GM12801 (cell line): Measurements from ENCODE around the gene MEAF6.

ENCODE experiments used
- TF ChIP-seq, protein P1 (sequence below): IDR thresholded peaks from one replicate; pipeline ENCODE4 v1.5.1; 2011; ENCODE audit warnings: control low read depth; ENCODE audit not compliant: insufficient read length; ENCODE audit errors: extremely low read depth

Gene MEAF6

DNA sequence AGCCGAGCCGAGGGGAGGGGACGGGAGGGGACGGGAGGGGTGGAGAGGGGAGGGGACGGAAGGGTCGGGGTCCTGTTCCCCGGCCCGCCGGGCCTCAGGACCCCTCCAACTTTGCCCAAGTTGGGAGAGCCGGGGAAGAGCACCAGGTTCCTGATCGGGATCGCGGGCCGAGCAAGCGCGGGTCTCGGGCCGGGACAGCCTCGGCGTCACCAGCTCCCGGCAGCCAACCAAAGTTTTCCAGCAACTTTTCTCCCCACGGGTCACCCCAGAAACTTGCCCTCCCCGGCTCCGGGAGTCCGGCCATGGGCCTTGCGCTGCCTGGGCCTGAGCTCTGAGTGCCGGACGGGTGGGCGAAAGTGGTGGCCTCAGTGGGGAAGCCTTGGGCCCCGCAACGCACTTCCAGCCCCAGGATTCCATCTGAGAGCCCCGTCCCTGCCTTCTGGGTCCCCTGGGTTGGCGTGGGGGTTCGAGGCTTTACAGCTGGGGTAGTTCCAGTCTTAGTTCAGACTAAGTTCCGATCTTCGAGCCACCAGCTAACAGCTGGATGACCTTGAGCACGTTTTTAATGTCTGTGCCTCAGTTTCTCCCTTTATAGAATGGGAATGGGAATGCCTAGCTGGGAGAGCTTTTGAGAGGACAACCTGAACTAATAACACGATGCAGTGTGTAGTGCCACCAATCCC, 39.7 kb downstream of the MEAF6 start:
- TF ChIP-seq, protein P1, sequence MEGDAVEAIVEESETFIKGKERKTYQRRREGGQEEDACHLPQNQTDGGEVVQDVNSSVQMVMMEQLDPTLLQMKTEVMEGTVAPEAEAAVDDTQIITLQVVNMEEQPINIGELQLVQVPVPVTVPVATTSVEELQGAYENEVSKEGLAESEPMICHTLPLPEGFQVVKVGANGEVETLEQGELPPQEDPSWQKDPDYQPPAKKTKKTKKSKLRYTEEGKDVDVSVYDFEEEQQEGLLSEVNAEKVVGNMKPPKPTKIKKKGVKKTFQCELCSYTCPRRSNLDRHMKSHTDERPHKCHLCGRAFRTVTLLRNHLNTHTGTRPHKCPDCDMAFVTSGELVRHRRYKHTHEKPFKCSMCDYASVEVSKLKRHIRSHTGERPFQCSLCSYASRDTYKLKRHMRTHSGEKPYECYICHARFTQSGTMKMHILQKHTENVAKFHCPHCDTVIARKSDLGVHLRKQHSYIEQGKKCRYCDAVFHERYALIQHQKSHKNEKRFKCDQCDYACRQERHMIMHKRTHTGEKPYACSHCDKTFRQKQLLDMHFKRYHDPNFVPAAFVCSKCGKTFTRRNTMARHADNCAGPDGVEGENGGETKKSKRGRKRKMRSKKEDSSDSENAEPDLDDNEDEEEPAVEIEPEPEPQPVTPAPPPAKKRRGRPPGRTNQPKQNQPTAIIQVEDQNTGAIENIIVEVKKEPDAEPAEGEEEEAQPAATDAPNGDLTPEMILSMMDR = no peak

DNA sequence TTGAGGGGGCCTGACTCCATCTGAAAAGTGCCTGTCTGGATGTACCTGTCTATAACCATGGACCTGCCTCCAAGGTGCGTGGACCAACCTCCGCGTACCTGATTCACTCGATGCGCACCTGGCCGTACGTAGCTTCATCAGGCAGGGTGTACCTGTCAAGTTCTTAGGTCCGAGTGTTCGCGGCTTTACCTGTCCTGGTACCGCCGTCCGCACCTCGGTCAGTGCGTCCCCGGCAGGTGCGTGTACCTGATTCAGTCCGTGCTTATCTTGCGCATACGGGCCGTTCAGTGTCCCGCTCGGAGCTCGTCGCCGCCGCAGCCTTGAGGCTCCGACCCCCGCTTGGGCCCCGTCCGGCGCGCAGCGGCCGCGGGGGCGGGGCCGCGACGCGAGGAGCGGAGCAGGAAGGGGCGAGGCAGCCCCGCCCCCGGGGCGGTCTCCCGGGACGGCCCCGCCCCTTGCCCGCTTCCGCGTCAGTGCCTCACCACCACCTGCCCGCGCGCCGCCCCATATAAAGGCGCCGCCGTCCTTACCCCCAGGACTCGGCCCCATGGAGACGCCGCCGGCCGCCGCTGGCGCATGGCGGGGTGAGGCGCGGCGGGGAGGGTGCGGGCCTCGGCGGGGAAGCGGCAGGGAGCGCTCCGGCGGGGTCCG, 40.4 kb downstream of the MEAF6 start, which contains the start of gene ZC3H12A:
Gene ZC3H12A (plus strand): TSS at position 535 of the 651 bp plus-strand sequence. CDS start 917 bp downstream, outside the sequence.
- TF ChIP-seq, protein P1 = no peak

DNA sequence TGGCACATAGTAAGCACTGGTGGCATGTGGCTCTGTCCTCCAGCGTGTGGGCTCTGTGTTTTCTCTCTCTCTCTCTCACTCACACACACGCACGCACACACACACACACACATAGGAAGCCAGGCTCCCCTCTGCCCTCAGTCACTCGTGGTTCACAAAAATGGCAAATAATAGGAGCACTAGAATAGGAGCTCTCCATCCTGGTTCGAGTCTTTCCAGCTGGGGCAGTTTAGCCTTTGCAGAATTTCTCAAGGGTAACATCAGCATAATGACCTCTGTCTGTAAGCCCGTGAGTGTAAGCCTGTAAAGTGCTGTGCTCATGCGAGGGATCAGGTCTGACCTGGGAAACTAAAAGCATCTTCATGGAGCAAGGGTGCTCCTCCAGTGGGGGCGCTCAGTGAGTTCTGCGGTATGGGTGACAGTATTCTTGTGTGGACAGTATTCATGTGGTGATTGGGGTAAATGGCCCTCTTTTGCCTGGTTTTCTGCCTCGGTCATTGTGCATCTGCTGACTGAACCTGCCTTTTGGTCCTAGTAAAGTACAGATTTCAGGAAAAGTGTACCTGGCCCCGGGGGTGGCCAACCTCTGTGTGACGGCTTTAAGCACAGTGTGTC, 41.0 kb downstream of the MEAF6 start:
- TF ChIP-seq, protein P1 = no peak

DNA sequence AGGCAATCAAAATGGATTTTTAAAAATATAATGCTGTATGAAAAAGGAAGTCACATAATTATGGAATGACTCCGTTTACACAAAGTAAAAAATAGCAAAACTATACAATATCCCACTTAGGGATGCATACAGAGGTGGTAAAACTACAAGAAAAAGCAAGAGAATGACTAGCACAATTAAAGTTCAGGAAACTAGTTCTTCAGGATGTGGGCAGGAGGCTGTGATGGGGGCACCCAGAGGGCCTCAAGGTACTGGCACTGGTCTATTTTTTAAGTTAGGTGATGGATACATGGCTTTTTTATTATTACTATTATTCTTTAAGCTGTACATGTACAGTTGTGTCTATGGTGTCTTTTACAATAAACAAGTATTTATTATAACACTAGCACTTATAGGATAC, 41.6 kb downstream of the MEAF6 start:
- TF ChIP-seq, protein P1 = no peak

DNA sequence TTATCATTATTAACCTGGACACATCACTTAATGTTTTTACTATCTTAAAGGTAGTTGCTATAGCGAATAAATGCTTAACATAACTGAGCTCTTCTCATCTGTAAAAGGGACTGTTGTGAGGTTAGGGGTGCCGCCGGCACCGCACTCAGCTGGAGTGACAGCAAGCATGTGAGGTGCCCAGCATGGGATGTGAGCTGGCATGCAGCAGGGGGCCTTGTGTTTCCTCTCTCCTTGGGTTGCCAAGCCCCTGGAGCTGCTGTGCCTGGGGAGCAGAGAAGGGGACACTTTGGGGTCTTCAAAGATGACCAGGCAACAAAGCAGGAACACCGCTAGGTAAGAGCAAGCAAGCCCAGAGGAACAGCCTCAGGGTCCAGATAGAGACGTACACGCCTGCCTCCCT, 42.3 kb downstream of the MEAF6 start:
- TF ChIP-seq, protein P1 = no peak

DNA sequence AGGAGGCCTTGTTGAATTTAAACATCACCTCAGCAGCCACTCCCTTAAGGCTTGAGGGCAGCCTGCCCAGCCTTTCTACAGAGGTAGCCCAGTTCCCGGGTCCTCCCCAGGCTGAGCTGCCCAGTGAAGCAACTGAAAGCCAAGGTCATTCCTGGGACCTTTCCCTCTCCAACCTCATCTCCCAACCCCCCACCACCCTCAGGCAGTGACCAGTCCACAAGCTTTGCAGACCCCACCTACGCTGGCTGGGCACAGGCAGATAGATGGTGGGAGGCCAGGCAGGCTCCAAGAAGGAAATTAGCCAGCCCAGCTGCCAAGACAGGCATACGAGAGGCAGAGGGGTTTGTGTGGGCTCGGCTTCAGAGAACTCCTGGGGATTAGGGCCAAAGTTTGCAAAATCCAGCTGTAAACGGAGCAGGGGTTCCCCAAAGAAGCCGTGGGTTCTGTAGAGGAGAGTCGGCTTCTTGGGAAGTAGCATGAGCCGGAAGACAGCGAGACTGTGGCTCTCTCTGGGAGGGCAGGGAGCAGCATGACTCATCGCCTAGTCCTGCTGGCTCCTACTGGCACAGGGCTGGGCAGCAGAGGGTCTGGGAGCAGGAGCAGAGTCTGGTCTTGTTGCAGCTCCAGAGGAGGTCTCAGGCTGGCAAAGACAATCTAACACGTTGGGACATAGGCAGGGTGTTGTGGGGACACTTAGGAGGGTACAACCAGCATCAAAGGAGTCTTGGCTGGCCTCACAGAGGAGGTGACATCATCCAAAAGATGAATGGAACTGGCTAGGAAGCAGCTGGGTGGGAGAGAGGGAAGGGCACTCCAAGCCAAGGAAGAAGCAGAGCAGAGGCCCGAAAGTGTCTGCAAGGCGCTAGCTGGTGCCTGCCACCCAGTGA, 43.0 kb downstream of the MEAF6 start:
- TF ChIP-seq, protein P1 = no peak

DNA sequence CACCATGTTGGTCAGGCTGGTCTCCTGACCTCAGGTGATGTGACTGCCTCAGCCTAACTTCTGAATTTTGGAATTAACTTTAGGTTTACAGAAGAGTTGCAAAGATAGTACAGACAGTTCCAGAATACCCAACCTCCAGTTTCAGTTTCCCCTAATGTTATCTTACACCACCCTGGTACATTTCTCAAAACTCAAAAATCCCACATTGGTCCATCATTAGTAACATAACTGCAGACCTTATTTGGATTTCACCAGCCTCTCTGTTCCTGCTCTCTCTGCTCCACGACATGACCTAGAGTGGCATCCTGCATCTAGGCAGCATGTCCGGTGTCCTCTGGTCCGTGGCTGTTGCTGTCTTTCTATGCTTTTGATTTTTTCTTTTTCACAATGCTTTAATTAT, 45.2 kb downstream of the MEAF6 start:
- TF ChIP-seq, protein P1 = no peak
